ENCODE results near the gene ETFA. TPM values are rescaled to one million over a fixed set of nuclear protein-coding genes. Genes with fewer than 3 reads are reported as not detected.
"Not testable (repeated sequence)": the region's sequence is repeated elsewhere in the genome, so short reads cannot be mapped to it uniquely, and the experiment has no call there.

Gene ETFA
- total RNA-seq, 2 experiments from 2014 or later, result 166 to 168 TPM

- Mint-ChIP-seq H3K27me3 (peaks cover 45% of the 10 kb centered on the region), H3K4me3 (no peak overlapping the region), H3K4me1 (peaks cover 3% of the 10 kb centered on the region), H3K9me3 (no peaks in the 10 kb centered on the region), H3K27ac (no peak overlapping the region), H3K36me3 (no peaks in the 10 kb centered on the region)
- DNase-seq, result no peak
These were observed 8.7 kb upstream of the ETFA start for GRCh38 chr15:76320012-76320411.

GRCh38 chr15:76313731-76314130 is 2.5 kb upstream of the ETFA start:
- Mint-ChIP-seq H3K4me3 (no peak overlapping the region), H3K4me1 (peaks cover 18% of the 10 kb centered on the region), H3K36me3 (peaks cover 6% of the 10 kb centered on the region), H3K9me3 (peaks cover 1% of the 10 kb centered on the region), H3K27me3 (no peaks in the 10 kb centered on the region), H3K27ac (no peak overlapping the region)
- no peak for DNase-seq

- H3K27me3 Mint-ChIP-seq, H3K4me3 Mint-ChIP-seq, H3K27ac Mint-ChIP-seq, H3K9me3 Mint-ChIP-seq, DNase-seq: not testable (repeated sequence)
- Mint-ChIP-seq H3K36me3 (peaks cover 11% of the 10 kb centered on the region), H3K4me1 (peaks cover 24% of the 10 kb centered on the region)
These were observed 1.9 kb upstream of the ETFA start for GRCh38 chr15:76313175-76313567.

GRCh38 chr15:76312540-76313174 is 1.4 kb upstream of the ETFA start:
- DNase-seq, result no peak
- Mint-ChIP-seq H3K27me3 (no peaks in the 10 kb centered on the region), H3K27ac (peak overlapping the region; percentile 57), H3K36me3 (peaks cover 13% of the 10 kb centered on the region), H3K9me3 (peaks cover 1% of the 10 kb centered on the region), H3K4me1 (peaks cover 26% of the 10 kb centered on the region), H3K4me3 (peak overlapping the region; percentile 27)

DNA sequence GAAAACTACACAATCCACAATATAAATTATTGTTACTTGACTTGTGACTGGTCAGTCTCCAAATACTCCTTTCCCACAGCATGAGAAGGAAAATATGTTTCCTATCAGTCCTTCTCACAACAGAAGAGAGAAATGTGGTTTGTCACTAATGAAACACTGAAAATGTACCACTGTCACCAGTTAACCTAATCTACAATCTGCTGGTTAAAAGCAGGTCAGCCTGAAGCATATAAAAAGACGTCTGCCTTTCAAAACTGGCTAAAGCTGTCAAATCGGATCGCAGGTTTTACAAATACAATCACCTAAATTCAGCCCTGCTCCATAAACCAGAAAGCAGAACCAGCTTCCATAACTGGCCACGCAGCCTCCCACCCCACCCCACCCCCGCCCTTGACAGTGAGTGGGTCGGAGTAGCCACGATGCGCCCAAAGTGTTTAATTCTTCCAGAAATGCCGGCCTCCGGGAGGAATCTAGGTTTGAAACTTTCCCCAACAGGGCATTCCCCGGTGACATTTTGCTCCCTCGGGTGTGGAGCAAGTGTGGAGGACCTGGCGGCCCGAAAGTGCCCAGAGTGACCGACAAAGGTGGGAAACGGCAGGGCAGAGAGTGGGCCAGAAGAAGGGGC is 682 bp downstream of the ETFA start:
- Mint-ChIP-seq H3K27ac (peak overlapping the region; percentile 85), H3K4me1 (peaks cover 34% of the 10 kb centered on the region)

DNA sequence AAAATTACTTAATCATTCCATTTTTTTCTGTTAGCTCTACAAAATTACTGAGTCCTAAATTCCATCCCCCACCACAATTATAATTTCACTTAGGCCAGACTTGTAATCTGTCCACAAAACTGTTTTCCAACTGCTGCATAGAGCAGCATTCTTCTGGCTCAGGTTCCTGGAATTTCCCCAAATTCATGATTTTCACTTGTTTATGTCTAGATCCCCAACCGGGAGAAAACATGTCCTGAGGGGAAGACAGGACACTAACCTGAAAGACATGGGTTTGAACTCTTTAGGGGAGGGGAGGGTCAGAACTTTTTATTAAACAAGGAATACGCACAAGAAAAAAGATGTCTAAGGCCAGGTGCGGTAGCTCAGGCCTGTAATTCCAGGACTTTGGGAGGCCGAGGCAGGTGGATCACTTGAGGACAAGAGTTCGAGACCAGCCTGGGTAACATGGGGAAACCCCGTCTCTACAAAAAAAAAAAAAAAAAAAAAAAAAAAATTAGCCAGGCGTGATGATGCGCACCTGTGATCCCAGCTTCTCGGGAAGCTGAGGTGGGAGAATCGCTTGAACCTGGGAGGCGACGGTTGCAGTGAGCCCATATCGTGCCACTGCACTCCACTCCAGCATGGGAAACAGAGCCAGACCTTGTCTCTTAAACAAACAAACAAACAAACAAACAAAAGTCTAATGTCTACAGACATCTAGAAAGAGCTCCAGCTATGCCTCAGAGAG is 1.5 kb downstream of the ETFA start:
- no peak for DNase-seq
- Mint-ChIP-seq H3K9me3 (peaks cover 4% of the 10 kb centered on the region), H3K4me1 (peaks cover 34% of the 10 kb centered on the region), H3K27ac (no peak overlapping the region), H3K27me3 (no peaks in the 10 kb centered on the region), H3K4me3 (peak overlapping the region; percentile 88), H3K36me3 (peaks cover 23% of the 10 kb centered on the region)

More for the DNA sequence above, 682 bp downstream of the ETFA start:
- H3K9me3 Mint-ChIP-seq, result peaks cover 1% of the 10 kb centered on the region
- H3K27me3 Mint-ChIP-seq, result no peaks in the 10 kb centered on the region
- DNase-seq, result no peak
- H3K36me3 Mint-ChIP-seq, result peaks cover 17% of the 10 kb centered on the region
- H3K4me3 Mint-ChIP-seq, result peak overlapping the region; percentile 88

DNA sequence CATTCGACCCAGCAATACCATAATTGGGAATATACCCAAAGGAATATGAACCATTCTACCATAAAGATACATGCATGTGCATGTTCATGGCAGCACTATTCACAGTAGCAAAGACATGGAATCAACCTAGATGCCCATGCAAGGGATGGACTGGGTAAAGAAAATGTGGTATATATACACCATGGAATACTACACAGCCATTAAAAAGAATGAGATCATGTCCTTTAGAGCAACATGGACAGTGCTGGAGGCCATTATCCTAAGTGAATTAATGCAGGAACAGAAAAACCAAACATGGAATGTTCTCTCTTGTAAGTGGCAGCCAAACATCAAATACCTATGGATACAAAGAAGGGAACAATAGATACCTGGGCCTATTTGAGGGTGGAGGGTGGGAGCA is 7.4 kb downstream of the ETFA start:
- H3K36me3 Mint-ChIP-seq, result peaks cover 31% of the 10 kb centered on the region

GRCh38 chr15:76299786-76300185 is 11.5 kb downstream of the ETFA start:
- no peak overlapping the region for H3K4me3 Mint-ChIP-seq
- no peaks in the 10 kb centered on the region for H3K9me3 Mint-ChIP-seq
- no peak for DNase-seq
- peaks cover 19% of the 10 kb centered on the region for H3K4me1 Mint-ChIP-seq
- H3K36me3 Mint-ChIP-seq, result peaks cover 14% of the 10 kb centered on the region
- H3K27ac Mint-ChIP-seq, result no peak overlapping the region
- H3K27me3 Mint-ChIP-seq, result no peaks in the 10 kb centered on the region

More for the DNA sequence above, 7.4 kb downstream of the ETFA start:
- Mint-ChIP-seq H3K4me1 (peaks cover 27% of the 10 kb centered on the region), H3K4me3 (no peak overlapping the region), H3K27me3 (no peaks in the 10 kb centered on the region), H3K27ac (no peak overlapping the region), H3K9me3 (peaks cover 3% of the 10 kb centered on the region)
- no peak for DNase-seq

DNA sequence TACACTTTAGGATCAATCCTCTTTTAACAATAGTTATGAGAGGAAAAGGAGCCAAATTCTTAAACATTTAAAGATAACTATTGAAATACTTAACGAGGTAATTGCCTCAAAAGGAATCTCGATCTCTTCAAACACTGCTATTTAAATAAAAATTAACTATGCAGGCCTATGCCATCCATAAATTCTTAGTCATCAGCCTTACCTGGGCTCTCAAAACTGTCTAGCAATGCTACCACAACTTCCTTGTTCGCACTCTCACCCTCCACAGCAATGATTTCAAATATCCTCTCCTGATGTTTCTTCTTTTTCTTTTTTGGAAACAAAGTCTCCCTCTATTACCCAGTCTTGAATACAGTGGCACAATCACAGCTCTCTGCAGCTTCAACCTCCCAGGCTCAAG is 12.3 kb downstream of the ETFA start:
- Mint-ChIP-seq H3K36me3 (peaks cover 8% of the 10 kb centered on the region), H3K9me3 (no peaks in the 10 kb centered on the region), H3K4me3 (no peak overlapping the region), H3K27me3 (no peaks in the 10 kb centered on the region), H3K27ac (no peak overlapping the region), H3K4me1 (peaks cover 25% of the 10 kb centered on the region)
- no peak for DNase-seq

GRCh38 chr15:76297951-76298350 is 13.3 kb downstream of the ETFA start:
- not testable (repeated sequence) for H3K36me3 Mint-ChIP-seq, H3K27ac Mint-ChIP-seq, DNase-seq, H3K4me3 Mint-ChIP-seq, H3K9me3 Mint-ChIP-seq, H3K27me3 Mint-ChIP-seq
- peaks cover 30% of the 10 kb centered on the region for H3K4me1 Mint-ChIP-seq

DNA sequence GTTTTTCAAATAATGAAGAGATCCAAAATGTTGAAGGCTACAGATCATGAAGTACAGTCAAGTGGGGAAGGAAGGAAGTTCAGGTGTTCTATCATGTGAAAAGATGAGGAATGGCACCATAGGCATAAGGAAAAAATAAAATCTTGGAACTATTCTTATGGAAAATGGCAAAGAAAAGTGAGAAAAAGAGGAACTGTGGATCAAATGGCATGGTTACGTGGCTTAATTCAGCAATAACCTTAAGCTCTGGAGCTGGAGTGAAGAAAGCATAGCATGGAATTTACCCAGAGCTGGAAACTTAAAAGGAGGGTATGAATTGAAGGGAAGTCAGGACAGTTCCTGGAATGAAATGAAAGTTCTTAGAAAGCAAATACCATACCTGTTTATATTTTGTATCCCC is 14.4 kb downstream of the ETFA start:
- Mint-ChIP-seq H3K36me3 (peaks cover 6% of the 10 kb centered on the region), H3K9me3 (no peaks in the 10 kb centered on the region), H3K4me3 (no peak overlapping the region)

DNA sequence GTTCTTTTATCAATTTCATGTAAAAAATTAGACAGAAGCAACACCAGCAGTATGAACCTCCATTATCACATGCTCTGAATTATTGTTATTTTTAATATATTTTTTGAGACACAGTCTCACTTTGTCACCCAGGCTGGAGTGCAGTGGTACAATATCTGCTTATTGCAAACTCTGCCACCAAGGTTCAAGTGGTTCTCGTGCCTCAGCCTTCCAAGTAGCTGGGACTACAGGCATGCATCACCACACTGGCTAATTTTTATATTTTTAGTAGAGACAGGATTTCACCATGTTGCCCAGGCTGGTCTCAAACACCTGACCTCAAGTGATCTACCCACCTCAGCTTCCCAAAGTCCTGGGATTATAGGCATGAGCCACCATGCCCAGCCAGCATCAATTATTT is 16.8 kb downstream of the ETFA start:
- Mint-ChIP-seq H3K4me1 (peaks cover 31% of the 10 kb centered on the region), H3K36me3 (peaks cover 15% of the 10 kb centered on the region)
- not testable (repeated sequence) for H3K4me3 Mint-ChIP-seq, H3K27ac Mint-ChIP-seq, DNase-seq, H3K9me3 Mint-ChIP-seq, H3K27me3 Mint-ChIP-seq

More for the DNA sequence above, 14.4 kb downstream of the ETFA start:
- Mint-ChIP-seq H3K27me3 (no peaks in the 10 kb centered on the region), H3K27ac (no peak overlapping the region), H3K4me1 (peaks cover 29% of the 10 kb centered on the region)
- no peak for DNase-seq

DNA sequence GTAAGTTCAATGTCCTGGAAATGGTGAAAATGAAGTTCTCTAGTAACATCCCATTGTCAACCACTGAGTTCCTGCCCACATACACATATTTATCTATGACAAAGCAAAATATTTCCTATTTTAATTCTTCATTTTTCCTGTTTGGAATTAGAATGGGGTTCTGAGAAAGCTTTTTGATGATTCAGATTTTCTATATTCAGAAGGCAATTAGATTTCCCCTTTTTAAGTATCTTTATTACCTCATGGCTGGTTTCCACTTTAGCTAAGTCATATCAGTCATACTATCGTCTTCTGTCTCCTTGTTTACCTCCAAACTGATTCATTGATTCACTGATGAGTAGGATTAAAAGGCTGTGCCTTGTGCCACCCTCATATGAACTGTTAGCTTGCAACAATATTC is 17.9 kb downstream of the ETFA start:
- H3K4me3 Mint-ChIP-seq, result no peak overlapping the region
- no peaks in the 10 kb centered on the region for H3K9me3 Mint-ChIP-seq
- H3K27ac Mint-ChIP-seq, result peak overlapping the region; percentile 39
- H3K27me3 Mint-ChIP-seq, result no peaks in the 10 kb centered on the region
- no peak for DNase-seq
- H3K36me3 Mint-ChIP-seq, result peaks cover 15% of the 10 kb centered on the region
- H3K4me1 Mint-ChIP-seq, result peaks cover 28% of the 10 kb centered on the region

DNA sequence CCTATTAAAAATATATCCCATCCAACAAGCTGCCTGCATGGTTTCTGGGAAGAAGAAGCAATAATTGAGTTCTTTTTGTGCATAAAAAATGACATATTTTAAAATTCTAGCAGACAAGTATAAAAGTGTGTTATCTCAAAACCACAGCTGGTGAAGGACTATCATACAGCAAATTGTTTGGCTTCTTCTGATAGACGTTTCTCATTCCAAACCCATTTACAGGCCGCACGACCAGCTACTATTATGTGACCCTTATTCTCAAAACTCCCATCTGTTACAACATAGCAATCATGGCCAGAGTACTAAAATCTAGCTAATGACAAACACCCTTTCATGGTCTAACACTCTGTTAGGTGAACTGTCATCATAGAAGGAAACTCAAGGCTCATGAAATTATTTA is 21.7 kb downstream of the ETFA start:
- no peaks in the 10 kb centered on the region for H3K9me3 Mint-ChIP-seq
- no peaks in the 10 kb centered on the region for H3K27me3 Mint-ChIP-seq
- H3K36me3 Mint-ChIP-seq, result peaks cover 28% of the 10 kb centered on the region
- no peak overlapping the region for H3K27ac Mint-ChIP-seq
- no peak for DNase-seq
- no peak overlapping the region for H3K4me3 Mint-ChIP-seq
- H3K4me1 Mint-ChIP-seq, result peaks cover 35% of the 10 kb centered on the region

DNA sequence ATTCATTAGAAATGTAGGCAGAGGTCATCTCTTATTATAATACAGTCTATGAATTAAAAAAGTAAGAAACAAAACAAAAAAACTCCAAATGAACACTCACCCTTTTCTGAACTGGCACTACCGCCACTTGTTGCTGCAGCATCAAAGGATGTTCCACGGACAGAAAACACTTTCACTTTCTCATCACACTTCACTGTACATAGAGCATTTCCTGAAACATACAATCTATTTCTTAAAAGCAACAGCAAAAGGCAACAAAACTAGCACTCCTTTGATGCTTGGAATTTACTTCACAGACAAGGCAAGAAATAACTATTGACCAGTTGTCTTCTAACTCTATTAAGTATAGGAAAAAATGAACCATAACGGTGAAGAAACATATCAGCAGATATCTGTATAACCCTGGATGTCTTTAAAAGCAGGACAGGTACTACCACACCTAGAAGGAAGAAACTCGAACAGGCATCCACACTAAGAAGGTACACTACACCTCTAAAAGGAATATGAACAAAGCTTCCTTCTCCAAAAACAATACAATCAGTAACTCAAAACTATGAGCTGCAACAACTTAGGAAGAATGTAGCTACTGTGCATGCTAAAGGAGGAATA is 24.9 kb downstream of the ETFA start:
- no peak for DNase-seq
- Mint-ChIP-seq H3K36me3 (peaks cover 29% of the 10 kb centered on the region), H3K27me3 (no peaks in the 10 kb centered on the region), H3K9me3 (no peaks in the 10 kb centered on the region), H3K4me1 (peaks cover 16% of the 10 kb centered on the region), H3K4me3 (peak overlapping the region; percentile 59), H3K27ac (peak overlapping the region; percentile 85)

Data from activated naive CD8-positive, alpha-beta T cell treated with anti-CD3 and anti-CD28 coated beads for 36 hours (primary cell).